ENCODE measurements around the gene GSTM3. TPM values are rescaled to one million over a fixed set of nuclear protein-coding genes. Genes with fewer than 3 reads are reported as not detected.

GSTM3 gene
- total RNA-seq (100 to 1,000 TPM in 2 of 5 donors, 10 to 100 TPM in 3; 32.2 to 213 (median 84.6) TPM), polyA plus RNA-seq (100 to 1,000 TPM in 2 of 3 donors, 10 to 100 TPM in 1; 83.8 to 350 (median 194) TPM)
- long read RNA-seq, donor 1, full-length matches to known transcripts, result 10 of 16 reads
- long read RNA-seq, donor 1, partial matches to known transcripts, result 6 of 16 reads
- long read RNA-seq, donor 1, other reads (novel, unspliced or antisense), result 0 of 16 reads
- long read RNA-seq, donor 2, full-length matches to known transcripts, result 21 of 29 reads
- long read RNA-seq, donor 2, partial matches to known transcripts, result 8 of 29 reads
- long read RNA-seq, donor 2, other reads (novel, unspliced or antisense), result 0 of 29 reads
- long read RNA-seq, donor 3, full-length matches to known transcripts, result 13 of 13 reads
- long read RNA-seq, donor 3, partial matches to known transcripts, result 0 of 13 reads
- long read RNA-seq, donor 3, other reads (novel, unspliced or antisense), result 0 of 13 reads
- long read RNA-seq, donor 4, full-length matches to known transcripts, result 3 of 3 reads
- long read RNA-seq, donor 4, partial matches to known transcripts, result 0 of 3 reads
- long read RNA-seq, donor 4, other reads (novel, unspliced or antisense), result 0 of 3 reads
- long read RNA-seq, donor 5, full-length matches to known transcripts, result 28 of 39 reads
- long read RNA-seq, donor 5, partial matches to known transcripts, result 6 of 39 reads
- long read RNA-seq, donor 5, other reads (novel, unspliced or antisense), result 5 of 39 reads
- long read RNA-seq, donor 6, result 0 reads
- long read RNA-seq, donor 7, full-length matches to known transcripts, result 36 of 46 reads
- long read RNA-seq, donor 7, partial matches to known transcripts, result 10 of 46 reads
- long read RNA-seq, donor 7, other reads (novel, unspliced or antisense), result 0 of 46 reads
- long read RNA-seq, donor 8, full-length matches to known transcripts, result 28 of 45 reads
- long read RNA-seq, donor 8, partial matches to known transcripts, result 17 of 45 reads
- long read RNA-seq, donor 8, other reads (novel, unspliced or antisense), result 0 of 45 reads
- long read RNA-seq, donor 9, full-length matches to known transcripts, result 28 of 33 reads
- long read RNA-seq, donor 9, partial matches to known transcripts, result 5 of 33 reads
- long read RNA-seq, donor 9, other reads (novel, unspliced or antisense), result 0 of 33 reads
- long read RNA-seq, donor 10, full-length matches to known transcripts, result 10 of 10 reads
- long read RNA-seq, donor 10, partial matches to known transcripts, result 0 of 10 reads
- long read RNA-seq, donor 10, other reads (novel, unspliced or antisense), result 0 of 10 reads

- no peaks in the 10 kb centered on the region for H3K9me3 ChIP-seq
- peak within 1 kb of the TSS; percentile 63 to 89 (median 74) for H3K4me3 ChIP-seq
- DNase-seq, result no peak
- H3K4me1 ChIP-seq, result peaks cover 23 to 34% (median 25%) of the 10 kb centered on the region in 4 donors
- peak within 1 kb of the TSS; percentile 79 to 91 (median 84) for H3K27ac ChIP-seq
- peaks cover 0 to 5% (median 0%) of the 10 kb centered on the region in 3 donors for H3K27me3 ChIP-seq
- TF ChIP-seq, protein P1, sequence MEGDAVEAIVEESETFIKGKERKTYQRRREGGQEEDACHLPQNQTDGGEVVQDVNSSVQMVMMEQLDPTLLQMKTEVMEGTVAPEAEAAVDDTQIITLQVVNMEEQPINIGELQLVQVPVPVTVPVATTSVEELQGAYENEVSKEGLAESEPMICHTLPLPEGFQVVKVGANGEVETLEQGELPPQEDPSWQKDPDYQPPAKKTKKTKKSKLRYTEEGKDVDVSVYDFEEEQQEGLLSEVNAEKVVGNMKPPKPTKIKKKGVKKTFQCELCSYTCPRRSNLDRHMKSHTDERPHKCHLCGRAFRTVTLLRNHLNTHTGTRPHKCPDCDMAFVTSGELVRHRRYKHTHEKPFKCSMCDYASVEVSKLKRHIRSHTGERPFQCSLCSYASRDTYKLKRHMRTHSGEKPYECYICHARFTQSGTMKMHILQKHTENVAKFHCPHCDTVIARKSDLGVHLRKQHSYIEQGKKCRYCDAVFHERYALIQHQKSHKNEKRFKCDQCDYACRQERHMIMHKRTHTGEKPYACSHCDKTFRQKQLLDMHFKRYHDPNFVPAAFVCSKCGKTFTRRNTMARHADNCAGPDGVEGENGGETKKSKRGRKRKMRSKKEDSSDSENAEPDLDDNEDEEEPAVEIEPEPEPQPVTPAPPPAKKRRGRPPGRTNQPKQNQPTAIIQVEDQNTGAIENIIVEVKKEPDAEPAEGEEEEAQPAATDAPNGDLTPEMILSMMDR (IDR thresholded peaks at IDR 0.05), result no peak
- TF ChIP-seq EP300 (IDR thresholded peaks at IDR 0.05), result no peak
- TF ChIP-seq POLR2AphosphoS5 (IDR thresholded peaks at IDR 0.05), result no peak
- TF ChIP-seq POLR2A (IDR thresholded peaks at IDR 0.05), result no peak
- intact Hi-C loops (cut with DNase I; ENCODE audit: low total_unique reads), result no loop called here
- H3K36me3 ChIP-seq, result peaks cover 17 to 26% (median 23%) of the 10 kb centered on the region in 4 donors
- 3 to 12% (median 4%) methylated on average over 8 to 10 of the region's 10 CpGs for WGBS, 5 donors
Observed at GRCh38 chr1:109740615-109741373, at the start of gene GSTM3. Gene GSTM3, minus strand, starts transcription at chr1:109741038. Its CDS starts 751 bp downstream, at chr1:109740287.

DNA sequence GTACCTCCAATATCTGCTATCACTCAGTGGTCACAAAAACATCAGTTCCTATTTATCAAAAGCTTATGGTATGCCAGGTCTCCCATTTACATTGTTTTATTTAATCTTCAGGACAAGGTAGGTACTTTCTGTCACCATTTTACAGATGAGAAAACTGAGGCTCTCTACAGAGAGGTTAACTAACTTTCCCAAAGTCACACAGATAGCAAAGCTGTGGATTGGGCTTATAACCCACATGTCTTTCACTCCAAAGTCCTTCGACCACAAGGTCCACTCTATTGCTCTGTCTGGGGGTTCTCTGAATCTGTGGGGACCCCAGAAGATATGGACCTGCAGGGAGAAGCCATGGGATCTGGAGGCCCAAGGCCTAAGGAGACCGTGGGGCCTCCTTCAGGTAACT is 49.5 kb upstream of the GSTM3 start:
- Histone ChIP-seq H3K4me1 (peaks cover 48 to 97% (median 64%) of the 10 kb centered on the region in 4 donors), H3K27me3 (no peaks in the 10 kb centered on the region), H3K4me3 (no peak overlapping the region), H3K36me3 (no peaks in the 10 kb centered on the region), H3K9me3 (no peaks in the 10 kb centered on the region), H3K27ac (peak overlapping the region in 4 of 5 donors; percentile 59 to 66 (median 62))
- TF ChIP-seq, protein P1 (IDR thresholded peaks at IDR 0.05), result no peak
- TF ChIP-seq POLR2A (IDR thresholded peaks at IDR 0.05) (no peak), POLR2AphosphoS5 (IDR thresholded peaks at IDR 0.05) (no peak), EP300 (IDR thresholded peaks at IDR 0.05) (no peak)
- intact Hi-C loops (cut with DNase I; ENCODE audit: low total_unique reads), result no loop called here
- WGBS, 5 donors, result 81 to 90% (median 85%) methylated on average over 2 of the region's 2 CpGs
- no peak for DNase-seq

GRCh38 chr1:109789551-109790180 is 48.8 kb upstream of the GSTM3 start:
- Histone ChIP-seq H3K4me3 (no peak overlapping the region), H3K4me1 (peaks cover 45 to 96% (median 63%) of the 10 kb centered on the region in 4 donors), H3K27ac (no peak overlapping the region), H3K36me3 (no peaks in the 10 kb centered on the region), H3K9me3 (no peaks in the 10 kb centered on the region), H3K27me3 (no peaks in the 10 kb centered on the region)
- intact Hi-C loops (cut with DNase I; ENCODE audit: low total_unique reads), result loop anchor here (5.0 kb wide), 1 partner anchor 188 kb away; no protein-coding TSS in a partner anchor
- WGBS, 5 donors, result 73 to 86% (median 80%) methylated on average over 9 of the region's 9 CpGs
- TF ChIP-seq POLR2A (IDR thresholded peaks at IDR 0.05) (no peak), POLR2AphosphoS5 (IDR thresholded peaks at IDR 0.05) (no peak), EP300 (IDR thresholded peaks at IDR 0.05) (no peak)
- TF ChIP-seq, protein P1 (IDR thresholded peaks at IDR 0.05), result no peak
- DNase-seq, result peak in 1 of 2 donors; percentile 19

Measured in stomach (tissue), 19 donors.